ENCODE results near the gene LIPN. TPM values are rescaled to one million over a fixed set of nuclear protein-coding genes. Genes with fewer than 3 reads are reported as not detected.
A peak's percentile ranks its signal among the peaks of the same experiment; 100 is the strongest.
"Not testable (repeated sequence)": the region's sequence is repeated elsewhere in the genome, so short reads cannot be mapped to it uniquely, and the experiment has no call there.

The LIPN gene
- total RNA-seq (2014; rRNA removed; shearing (Covaris generic)) = not detected in 2 replicates

GRCh38 chr10:88759366-88760101 lies at the start of gene LIPN:
TSS of gene LIPN (plus strand) at chr10:88760020. CDS start at chr10:88761406, 1,386 bp downstream.
- H3K4me3 ChIP-seq (ENCODE audit: insufficient read depth, low read depth, low read length) = no peak within 1 kb of the TSS
- H3K36me3 ChIP-seq (replicated peaks; ENCODE audit: control insufficient read depth, insufficient read depth, low read length) = no peaks in the 10 kb centered on the region
- no peaks in the 10 kb centered on the region for H3K27me3 ChIP-seq (ENCODE audit: control insufficient read depth, insufficient read depth, low read length)

GRCh38 chr10:88715517-88715916 lies 44.3 kb upstream of the LIPN start:
- no peak for DNase-seq
- H3K27me3 ChIP-seq (ENCODE audit: control insufficient read depth, insufficient read depth, low read length) = peaks cover 3% of the 10 kb centered on the region
- no peak overlapping the region for H3K4me3 ChIP-seq (ENCODE audit: insufficient read depth, low read depth, low read length)
- no peaks in the 10 kb centered on the region for H3K36me3 ChIP-seq (replicated peaks; ENCODE audit: control insufficient read depth, insufficient read depth, low read length)

More at GRCh38 chr10:88759366-88760101, at the start of gene LIPN:
- DNase-seq = no peak

DNA sequence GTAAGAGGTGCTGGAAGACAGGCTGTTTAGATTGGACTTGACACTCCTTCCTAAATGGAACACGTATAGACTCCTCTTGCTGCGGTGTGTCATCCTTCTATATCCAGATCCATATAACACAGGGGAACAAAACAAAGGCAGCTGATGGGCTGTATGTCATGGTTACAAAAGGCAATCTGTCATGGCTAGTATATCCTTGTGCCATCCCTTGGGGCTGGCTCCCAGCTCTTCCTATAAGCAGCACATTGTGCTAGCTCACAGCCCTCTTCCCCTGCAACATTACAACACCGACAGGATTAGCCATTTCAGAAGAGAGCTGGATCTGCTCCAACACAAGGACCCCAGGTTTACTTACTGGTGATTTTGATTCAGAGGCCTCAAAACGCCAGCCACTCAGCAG lies 38.4 kb upstream of the LIPN start:
- H3K27me3 ChIP-seq (ENCODE audit: control insufficient read depth, insufficient read depth, low read length) = peaks cover 3% of the 10 kb centered on the region
- H3K36me3 ChIP-seq (replicated peaks; ENCODE audit: control insufficient read depth, insufficient read depth, low read length) = no peaks in the 10 kb centered on the region
- no peak for DNase-seq
- no peak overlapping the region for H3K4me3 ChIP-seq (ENCODE audit: insufficient read depth, low read depth, low read length)

- no peak for DNase-seq
- no peak overlapping the region for H3K4me3 ChIP-seq (ENCODE audit: insufficient read depth, low read depth, low read length)
- peaks cover 5% of the 10 kb centered on the region for H3K27me3 ChIP-seq (ENCODE audit: control insufficient read depth, insufficient read depth, low read length)
- no peaks in the 10 kb centered on the region for H3K36me3 ChIP-seq (replicated peaks; ENCODE audit: control insufficient read depth, insufficient read depth, low read length)
These were observed 34.0 kb upstream of the LIPN start for GRCh38 chr10:88725798-88726197.

GRCh38 chr10:88728107-88728763 lies 31.6 kb upstream of the LIPN start:
- Histone ChIP-seq H3K27me3 (ENCODE audit: control insufficient read depth, insufficient read depth, low read length) (peaks cover 5% of the 10 kb centered on the region), H3K4me3 (ENCODE audit: insufficient read depth, low read depth, low read length) (no peak overlapping the region), H3K36me3 (replicated peaks; ENCODE audit: control insufficient read depth, insufficient read depth, low read length) (no peaks in the 10 kb centered on the region)
- DNase-seq = peak; percentile 71

GRCh38 chr10:88730864-88731263 lies 29.0 kb upstream of the LIPN start:
- DNase-seq = no peak
- H3K27me3 ChIP-seq (ENCODE audit: control insufficient read depth, insufficient read depth, low read length) = peaks cover 5% of the 10 kb centered on the region
- H3K4me3 ChIP-seq (ENCODE audit: insufficient read depth, low read depth, low read length) = no peak overlapping the region
- no peaks in the 10 kb centered on the region for H3K36me3 ChIP-seq (replicated peaks; ENCODE audit: control insufficient read depth, insufficient read depth, low read length)

GRCh38 chr10:88731296-88731695 lies 28.5 kb upstream of the LIPN start:
- no peak overlapping the region for H3K4me3 ChIP-seq (ENCODE audit: insufficient read depth, low read depth, low read length)
- DNase-seq = peak; percentile 18
- H3K36me3 ChIP-seq (replicated peaks; ENCODE audit: control insufficient read depth, insufficient read depth, low read length) = no peaks in the 10 kb centered on the region
- peaks cover 5% of the 10 kb centered on the region for H3K27me3 ChIP-seq (ENCODE audit: control insufficient read depth, insufficient read depth, low read length)

- Histone ChIP-seq H3K4me3 (ENCODE audit: insufficient read depth, low read depth, low read length) (no peak overlapping the region), H3K27me3 (ENCODE audit: control insufficient read depth, insufficient read depth, low read length) (no peaks in the 10 kb centered on the region), H3K36me3 (replicated peaks; ENCODE audit: control insufficient read depth, insufficient read depth, low read length) (no peaks in the 10 kb centered on the region)
- no peak for DNase-seq
These were observed 26.6 kb upstream of the LIPN start for GRCh38 chr10:88733215-88733614.

DNA sequence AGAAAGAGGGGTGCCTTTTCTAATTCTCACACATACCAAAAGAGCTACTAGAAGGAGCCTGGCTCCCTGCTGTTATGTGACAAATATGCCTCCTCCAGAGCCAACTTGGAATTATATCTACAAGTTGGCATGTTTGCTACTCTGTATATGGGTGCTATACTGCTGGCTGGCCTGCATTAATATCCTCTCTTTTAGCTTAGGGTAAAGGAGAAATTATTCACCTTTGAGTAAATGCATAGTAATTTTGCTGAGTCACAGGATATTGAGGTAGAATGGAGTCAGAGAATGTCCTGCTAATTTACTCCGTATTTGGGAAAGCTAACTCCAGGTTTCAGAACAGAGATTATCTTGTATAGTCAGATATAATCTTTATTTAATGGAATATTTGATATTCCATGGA lies 24.2 kb upstream of the LIPN start:
- Histone ChIP-seq H3K4me3 (ENCODE audit: insufficient read depth, low read depth, low read length) (no peak overlapping the region), H3K27me3 (ENCODE audit: control insufficient read depth, insufficient read depth, low read length) (no peaks in the 10 kb centered on the region), H3K36me3 (replicated peaks; ENCODE audit: control insufficient read depth, insufficient read depth, low read length) (no peaks in the 10 kb centered on the region)
- DNase-seq = no peak

DNA sequence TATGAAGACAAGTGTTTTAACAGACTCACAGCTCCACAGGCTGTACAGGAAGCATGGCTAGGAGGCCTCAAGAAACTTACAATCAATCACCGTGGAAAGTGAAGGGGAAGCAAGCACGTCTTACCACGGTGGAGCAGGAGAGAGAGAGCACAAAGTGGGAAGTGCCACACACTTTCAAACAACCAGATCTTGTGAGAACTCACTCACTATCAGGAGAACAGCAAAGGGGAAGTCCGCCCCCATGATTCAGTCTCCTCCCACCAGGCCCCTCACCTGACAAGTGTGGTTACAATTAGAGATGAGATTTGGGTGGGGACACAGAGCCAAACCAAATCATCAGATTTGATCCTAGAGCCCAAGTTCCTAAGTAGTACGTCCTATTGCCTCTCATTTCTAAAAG lies 17.9 kb upstream of the LIPN start:
- not testable (repeated sequence) for H3K4me3 ChIP-seq (ENCODE audit: insufficient read depth, low read depth, low read length); H3K27me3 ChIP-seq (ENCODE audit: control insufficient read depth, insufficient read depth, low read length); DNase-seq; H3K36me3 ChIP-seq (replicated peaks; ENCODE audit: control insufficient read depth, insufficient read depth, low read length)

DNA sequence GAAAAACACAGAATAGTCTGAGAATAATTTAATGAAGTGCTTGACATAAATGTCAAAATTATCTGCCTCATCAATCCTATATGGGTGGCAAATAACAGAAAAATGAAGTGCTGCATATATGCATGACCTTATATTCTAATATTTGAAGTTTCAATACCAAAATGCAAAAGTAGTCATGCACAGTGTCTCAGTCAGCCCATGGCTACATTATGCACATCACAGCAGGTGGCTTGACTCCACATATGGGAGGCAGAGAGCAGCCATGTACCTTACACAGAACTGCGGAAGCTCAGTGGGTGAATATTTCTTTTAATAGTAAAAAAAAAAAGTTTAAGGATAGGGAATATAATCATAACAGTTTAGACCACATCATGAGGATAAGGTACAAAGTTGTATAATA lies 17.4 kb upstream of the LIPN start:
- DNase-seq = no peak
- Histone ChIP-seq H3K4me3 (ENCODE audit: insufficient read depth, low read depth, low read length) (no peak overlapping the region), H3K27me3 (ENCODE audit: control insufficient read depth, insufficient read depth, low read length) (no peaks in the 10 kb centered on the region), H3K36me3 (replicated peaks; ENCODE audit: control insufficient read depth, insufficient read depth, low read length) (no peaks in the 10 kb centered on the region)

- no peaks in the 10 kb centered on the region for H3K36me3 ChIP-seq (replicated peaks; ENCODE audit: control insufficient read depth, insufficient read depth, low read length)
- no peak for DNase-seq
- no peak overlapping the region for H3K4me3 ChIP-seq (ENCODE audit: insufficient read depth, low read depth, low read length)
- no peaks in the 10 kb centered on the region for H3K27me3 ChIP-seq (ENCODE audit: control insufficient read depth, insufficient read depth, low read length)
These were observed 15.8 kb upstream of the LIPN start for GRCh38 chr10:88744002-88744401.

- no peak for DNase-seq
- Histone ChIP-seq H3K27me3 (ENCODE audit: control insufficient read depth, insufficient read depth, low read length) (no peaks in the 10 kb centered on the region), H3K4me3 (ENCODE audit: insufficient read depth, low read depth, low read length) (no peak overlapping the region)
These were observed 14.2 kb upstream of the LIPN start for GRCh38 chr10:88745633-88746032.

DNA sequence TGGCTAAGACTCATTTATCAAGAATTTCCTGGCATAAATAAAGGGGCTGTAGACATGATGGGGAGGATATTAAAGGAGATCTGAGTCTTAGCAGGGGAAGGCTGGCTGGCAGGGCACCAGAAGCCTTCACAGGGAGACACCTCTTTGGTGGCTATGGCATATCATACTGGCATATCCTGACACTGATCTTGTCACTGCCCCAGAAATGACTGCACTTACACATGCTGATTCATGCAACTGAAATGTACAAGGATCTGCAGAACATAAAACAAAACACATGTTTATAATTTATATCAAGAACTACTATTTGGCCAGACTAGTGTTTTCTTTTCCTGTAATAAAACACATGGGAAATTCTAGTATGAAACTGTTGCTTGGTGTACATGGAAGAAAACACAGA lies 5.5 kb upstream of the LIPN start:
- Histone ChIP-seq H3K27me3 (ENCODE audit: control insufficient read depth, insufficient read depth, low read length) (no peaks in the 10 kb centered on the region), H3K4me3 (ENCODE audit: insufficient read depth, low read depth, low read length) (no peak overlapping the region), H3K36me3 (replicated peaks; ENCODE audit: control insufficient read depth, insufficient read depth, low read length) (no peaks in the 10 kb centered on the region)
- no peak for DNase-seq

More at GRCh38 chr10:88745633-88746032, 14.2 kb upstream of the LIPN start:
- no peaks in the 10 kb centered on the region for H3K36me3 ChIP-seq (replicated peaks; ENCODE audit: control insufficient read depth, insufficient read depth, low read length)

DNA sequence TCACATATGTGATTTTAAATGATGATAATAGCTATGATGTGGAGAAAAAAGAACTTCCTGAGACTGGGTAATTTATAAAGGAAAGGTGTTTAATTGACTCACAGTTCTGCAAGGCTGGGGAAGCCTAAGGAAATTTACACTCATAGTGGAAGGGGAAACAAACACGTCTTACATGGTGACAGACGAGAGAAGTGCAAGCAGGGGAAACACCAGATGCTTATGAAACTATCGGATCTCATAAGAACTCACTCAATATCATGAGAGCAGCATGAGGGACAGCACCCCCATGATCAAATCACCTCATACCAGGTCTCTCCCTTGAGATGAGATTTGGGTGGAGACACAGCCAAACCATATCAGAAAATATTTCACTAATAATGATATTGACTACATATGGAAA lies 4.1 kb upstream of the LIPN start:
- H3K27me3 ChIP-seq (ENCODE audit: control insufficient read depth, insufficient read depth, low read length) = no peaks in the 10 kb centered on the region
- H3K4me3 ChIP-seq (ENCODE audit: insufficient read depth, low read depth, low read length) = no peak overlapping the region
- DNase-seq = no peak
- no peaks in the 10 kb centered on the region for H3K36me3 ChIP-seq (replicated peaks; ENCODE audit: control insufficient read depth, insufficient read depth, low read length)

Data from H7 (cell line).